Psoas muscle (tissue), 8 donors: ENCODE results near the gene CHTOP. TPM values are rescaled to one million over a fixed set of nuclear protein-coding genes. Genes with fewer than 3 reads are reported as not detected.

Source experiments
- ATAC-seq, 4 donors: fragments of 200-7000 bp; cut with Tn5 transposase; one replicate each; pipeline ENCODE4 v1.9.1; 2020; ENCODE audit warnings: moderate library complexity in 3 of 4, mild to moderate bottlenecking in 2 of 4
- DNase-seq, 2 donors: peaks; one replicate each; pipeline ENCODE4 v3.0.0-alpha.2; 2020
- H3K27ac ChIP-seq: fragments of 200-600 bp; one replicate; pipeline ENCODE4 v1.8.0; 2022
- H3K27me3 ChIP-seq, 3 donors: fragments of 200-600 bp in 1 of 3; one replicate each; pipeline versions ENCODE4 v1.6.1 to v1.8.0; 2013 to 2022; ENCODE audit warnings: low read length in 2 of 3, mild to moderate bottlenecking in 2 of 3, moderate library complexity in 1 of 3; ENCODE audit not compliant: insufficient read depth in 3 of 3
- H3K36me3 ChIP-seq, 2 donors: fragments of 200-600 bp in 1 of 2; one replicate each; pipeline versions ENCODE4 v1.6.1 to v1.8.0; 2013 to 2022; ENCODE audit warnings: low read depth in 1 of 2, mild to moderate bottlenecking in 1 of 2, moderate library complexity in 1 of 2; ENCODE audit not compliant: insufficient read depth in 1 of 2
- H3K4me1 ChIP-seq: fragments of 200-600 bp; one replicate; pipeline ENCODE4 v1.8.0; 2022
- H3K4me3 ChIP-seq: fragments of 200-600 bp; one replicate; pipeline ENCODE4 v1.8.0; 2022; ENCODE audit warnings: mild to moderate bottlenecking
- H3K9me3 ChIP-seq: fragments of 200-600 bp; one replicate; pipeline ENCODE4 v1.8.0; 2022
- WGBS, 3 donors: extraction: QIAGEN DNeasy Blood & Tissue Kit; methylation state at CpG; one replicate each; pipeline versions ENCODE4 v1.1.6 to v1.1.7; 2013; 5-methylcytosine and 5-hydroxymethylcytosine counted together
- intact Hi-C, 2 donors: fragments of 100-400 bp; cut with DNase I; formaldehyde crosslinking; loops; one replicate each; pipeline versions ENCODE4 v1.11.0 to v1.14.2; 2022
- polyA plus RNA-seq, 3 donors: library from polyadenylated mRNA; stranded (reverse); fragments of 200-250 nt; gene quantifications; one replicate each; pipeline ENCODE4 v1.2.3, GENCODE V29; 2013
- total RNA-seq, 4 donors: library from RNA; stranded (reverse); fragmentation: NEBNext Ultra II Directional in 2 of 4; extraction: Animal tissue kit (Norgen Biotek cat#: 25700) in 2 of 4; gene quantifications; one replicate each; pipeline versions ENCODE4 v1.2.1 to v1.2.4, GENCODE V29; 2021 to 2023
- TF ChIP-seq, protein P1 (sequence below): fragments of 200-600 bp; IDR thresholded peaks from one replicate; pipeline ENCODE4 v1.8.0; 2022; ENCODE audit warnings: antibody characterized with exemption
- donor health status: healthy with polysubstance abuse.
- donor health status: DM: no; HTN: no; CAD: no; lungs with moderate emphysema.
- donor health status: Bipolar disorder and iron deficiency.
- donor health status: healthy.
- donor health status: DM: yes; HTN: yes; CAD: no.
- donor health status: DM: no; HTN: no; CAD: no.
- donor health status: DM: no; HTN: no; CAD: no.
- donor health status: DM: yes; HTN: yes; CAD: no.

The CHTOP gene
- total and polyA plus RNA-seq, 7 donors = 71.1 to 122 (median 87.7) TPM

DNA sequence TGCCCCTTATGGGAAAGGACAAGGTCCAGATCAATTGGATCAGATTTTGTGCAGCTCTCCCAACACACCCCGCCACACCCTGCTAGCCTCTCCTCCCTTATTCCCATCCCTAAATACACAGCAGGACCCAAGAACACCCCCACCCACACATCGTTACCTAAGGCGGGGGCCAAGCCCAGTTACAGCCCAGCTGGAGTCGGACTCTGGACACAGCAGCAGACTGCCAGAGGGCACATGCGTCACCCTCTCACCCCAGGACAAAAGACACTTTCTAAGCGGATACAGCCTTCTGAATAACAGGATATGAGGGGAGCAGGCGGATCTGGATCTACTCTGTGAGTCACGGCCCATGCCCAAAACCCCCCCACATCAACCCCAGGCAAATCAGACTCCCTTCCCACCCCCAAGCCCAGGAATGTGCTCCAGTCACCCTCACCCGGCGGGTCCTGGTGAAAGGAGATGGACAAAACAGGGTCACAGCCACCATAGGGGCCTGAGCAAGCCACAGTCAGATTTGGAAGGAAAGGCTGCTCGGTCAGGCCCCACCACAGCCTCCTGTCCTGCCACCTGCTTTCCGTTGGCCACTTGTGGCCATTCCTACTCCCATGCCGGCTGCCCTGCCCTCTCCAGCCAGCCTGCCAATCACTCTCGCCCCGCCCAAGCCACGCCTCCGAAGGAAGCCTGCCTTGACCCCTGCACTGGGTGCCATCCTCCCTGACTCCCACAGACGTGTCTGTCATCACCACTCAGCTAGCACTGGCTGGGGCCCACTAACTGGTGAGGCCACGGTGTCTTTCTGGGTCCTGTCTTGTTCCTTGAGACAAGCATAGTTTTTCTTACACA is 24.9 kb upstream of the CHTOP start:
- H3K27ac ChIP-seq = peak overlapping the region; percentile 81
- H3K4me3 ChIP-seq = peak overlapping the region; percentile 66
- no peaks in the 10 kb centered on the region for H3K27me3 ChIP-seq
- H3K36me3 ChIP-seq = peaks cover 0 to 29% of the 10 kb centered on the region in 2 donors
- ATAC-seq (peak; percentile 79 to 85 (median 82)), DNase-seq (peak; percentile 87 to 90)
- TF ChIP-seq, protein P1, sequence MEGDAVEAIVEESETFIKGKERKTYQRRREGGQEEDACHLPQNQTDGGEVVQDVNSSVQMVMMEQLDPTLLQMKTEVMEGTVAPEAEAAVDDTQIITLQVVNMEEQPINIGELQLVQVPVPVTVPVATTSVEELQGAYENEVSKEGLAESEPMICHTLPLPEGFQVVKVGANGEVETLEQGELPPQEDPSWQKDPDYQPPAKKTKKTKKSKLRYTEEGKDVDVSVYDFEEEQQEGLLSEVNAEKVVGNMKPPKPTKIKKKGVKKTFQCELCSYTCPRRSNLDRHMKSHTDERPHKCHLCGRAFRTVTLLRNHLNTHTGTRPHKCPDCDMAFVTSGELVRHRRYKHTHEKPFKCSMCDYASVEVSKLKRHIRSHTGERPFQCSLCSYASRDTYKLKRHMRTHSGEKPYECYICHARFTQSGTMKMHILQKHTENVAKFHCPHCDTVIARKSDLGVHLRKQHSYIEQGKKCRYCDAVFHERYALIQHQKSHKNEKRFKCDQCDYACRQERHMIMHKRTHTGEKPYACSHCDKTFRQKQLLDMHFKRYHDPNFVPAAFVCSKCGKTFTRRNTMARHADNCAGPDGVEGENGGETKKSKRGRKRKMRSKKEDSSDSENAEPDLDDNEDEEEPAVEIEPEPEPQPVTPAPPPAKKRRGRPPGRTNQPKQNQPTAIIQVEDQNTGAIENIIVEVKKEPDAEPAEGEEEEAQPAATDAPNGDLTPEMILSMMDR = no peak
- H3K9me3 ChIP-seq = no peaks in the 10 kb centered on the region
- intact Hi-C loops = no loop called here
- H3K4me1 ChIP-seq = peaks cover 27% of the 10 kb centered on the region
- WGBS, 3 donors = 30 to 48% (median 42%) methylated on average over 19 of the region's 19 CpGs

GRCh38 chr1:153609585-153609907 is 24.3 kb upstream of the CHTOP start:
- Histone ChIP-seq H3K9me3 (no peaks in the 10 kb centered on the region), H3K36me3 (peaks cover 0 to 29% of the 10 kb centered on the region in 2 donors), H3K27ac (peak overlapping the region; percentile 81), H3K27me3 (no peaks in the 10 kb centered on the region), H3K4me1 (peaks cover 27% of the 10 kb centered on the region), H3K4me3 (peak overlapping the region; percentile 66)
- DNase-seq (no peak), ATAC-seq (no peak)
- TF ChIP-seq, protein P1 = no peak
- intact Hi-C loops = no loop called here
- 49 to 70% (median 61%) methylated on average over 6 of the region's 6 CpGs for WGBS, 3 donors

DNA sequence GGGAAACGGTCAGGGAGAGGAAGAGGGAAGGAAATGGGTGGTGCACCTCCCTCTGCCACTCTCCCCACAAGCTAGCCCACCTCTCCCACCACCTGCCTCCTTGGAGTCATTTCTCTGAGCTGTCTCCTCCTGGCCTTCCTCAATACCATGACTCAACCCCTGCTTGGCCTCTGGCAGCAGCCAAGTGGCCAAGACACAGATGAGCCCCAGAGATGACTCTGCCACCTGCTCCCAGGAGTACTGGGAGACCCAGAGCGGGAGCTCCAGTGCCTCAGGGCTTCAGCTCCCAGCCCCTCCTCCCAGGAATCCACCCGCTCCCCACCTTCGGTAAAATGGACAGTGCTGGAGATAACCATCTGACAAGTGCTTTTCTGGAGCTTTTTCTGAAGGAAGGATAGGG is 23.5 kb upstream of the CHTOP start:
- DNase-seq (peak in 1 of 2 donors; percentile 43), ATAC-seq (peak; percentile 37 to 58 (median 42))
- no peaks in the 10 kb centered on the region for H3K27me3 ChIP-seq
- TF ChIP-seq, protein P1 = no peak
- intact Hi-C loops = no loop called here
- peaks cover 27% of the 10 kb centered on the region for H3K4me1 ChIP-seq
- peak overlapping the region; percentile 81 for H3K27ac ChIP-seq
- peaks cover 0 to 25% of the 10 kb centered on the region in 2 donors for H3K36me3 ChIP-seq
- no peaks in the 10 kb centered on the region for H3K9me3 ChIP-seq
- no peak overlapping the region for H3K4me3 ChIP-seq
- 57 to 74% (median 60%) methylated on average over 4 of the region's 4 CpGs for WGBS, 3 donors

DNA sequence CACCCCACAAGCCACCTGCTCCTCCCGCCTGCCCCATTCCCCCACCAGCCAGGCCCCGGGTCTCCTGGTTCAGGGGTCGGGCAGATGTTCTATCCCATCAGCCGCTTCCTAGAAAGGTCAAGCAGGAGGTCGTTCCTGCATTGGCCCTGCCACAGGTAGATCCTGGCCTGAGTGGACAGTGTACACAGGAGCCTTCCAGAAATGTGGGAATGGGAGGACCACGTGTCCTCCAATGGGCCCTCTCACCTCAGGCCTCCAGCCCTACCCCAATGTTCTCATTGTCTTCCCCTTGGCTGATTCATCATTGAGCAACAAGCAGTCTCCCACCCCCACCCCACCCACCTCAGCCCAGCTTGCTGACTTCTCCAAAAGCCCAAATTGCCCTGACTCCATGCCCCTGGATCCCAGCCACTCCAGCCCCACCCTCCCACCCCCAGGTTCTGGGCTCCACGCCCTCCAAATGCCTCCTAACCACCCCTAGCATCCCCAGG is 23.0 kb upstream of the CHTOP start:
- TF ChIP-seq, protein P1 = no peak
- Histone ChIP-seq H3K4me3 (no peak overlapping the region), H3K36me3 (peaks cover 0 to 21% of the 10 kb centered on the region in 2 donors), H3K27ac (peak overlapping the region; percentile 81), H3K9me3 (no peaks in the 10 kb centered on the region), H3K27me3 (no peaks in the 10 kb centered on the region), H3K4me1 (peaks cover 27% of the 10 kb centered on the region)
- ATAC-seq (no peak), DNase-seq (no peak)
- 79 to 85% (median 85%) methylated on average over 7 of the region's 7 CpGs for WGBS, 3 donors
- intact Hi-C loops = no loop called here
